SKM-1 treated with dmso at 0.1 percent for 144 hours (cell line): Measurements from ENCODE around the gene CLEC2A.
"Not testable (repeated sequence)": the region's sequence is repeated elsewhere in the genome, so short reads cannot be mapped to it uniquely, and the experiment has no call there.

Source experiments
- DNase-seq: peaks from one replicate; lab custom pipeline; 2025; ENCODE audit not compliant: unreplicated experiment; lab: John Stamatoyannopoulos, UW

CLEC2A gene

DNA sequence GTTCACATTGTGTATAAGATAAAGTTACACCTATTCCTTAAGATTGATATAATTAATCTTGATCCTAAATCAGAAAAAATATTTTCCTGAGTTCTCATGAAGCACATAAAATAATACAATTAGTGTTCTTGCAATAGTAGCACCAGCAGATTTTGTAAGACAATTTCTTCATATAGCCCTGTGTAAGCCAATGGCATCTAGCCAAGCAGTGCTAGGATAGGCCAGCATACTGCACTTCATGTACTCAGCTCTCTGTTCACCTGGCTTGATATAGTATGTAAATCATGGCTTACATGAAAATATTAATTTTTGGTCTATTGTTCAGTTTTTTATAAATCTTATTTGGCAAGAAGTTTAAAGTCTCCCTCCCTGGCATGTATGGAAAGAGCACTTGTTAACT is 49.0 kb downstream of the CLEC2A start:
- DNase-seq = no peak

DNA sequence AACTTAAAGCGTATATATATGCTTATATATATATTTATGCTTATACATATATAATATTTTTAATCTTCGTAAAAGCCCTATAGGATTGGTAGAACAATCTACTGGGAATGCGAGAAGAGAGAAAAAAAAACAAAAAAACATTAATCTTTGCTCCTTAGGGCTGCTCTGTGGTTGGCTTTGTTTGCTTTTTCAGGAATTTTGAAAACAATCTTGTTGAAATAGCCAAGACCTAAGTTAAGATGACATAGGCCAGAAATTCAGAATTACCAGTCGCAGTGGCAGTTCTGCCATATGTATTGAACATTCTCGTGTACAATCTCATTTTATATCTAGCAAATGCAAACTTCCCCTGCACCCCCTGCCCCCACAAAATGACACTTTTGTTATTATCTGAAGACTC is 50.2 kb downstream of the CLEC2A start:
- no peak for DNase-seq

DNA sequence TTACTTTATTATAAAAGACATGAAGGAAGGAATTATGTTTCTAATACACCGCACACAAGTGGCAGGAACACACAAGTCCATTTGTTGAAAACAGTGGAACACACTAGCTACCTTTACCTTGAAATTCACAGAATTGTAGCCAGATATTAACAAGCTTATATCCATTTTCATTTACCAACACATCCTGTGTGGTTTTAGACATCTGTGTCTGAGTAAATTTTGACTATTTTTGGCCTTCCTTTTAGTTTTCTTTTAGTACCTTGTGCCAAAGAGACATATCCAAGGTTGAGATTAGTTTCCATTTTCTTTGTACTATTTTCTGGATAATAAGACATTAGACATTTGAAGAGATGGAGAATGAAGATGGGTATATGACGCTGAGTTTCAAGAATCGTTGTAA is 50.9 kb downstream of the CLEC2A start, which contains the start of gene KLRF2:
Gene KLRF2 (plus strand): TSS at position 244 of the 400 bp plus-strand sequence. CDS start 107 bp downstream, at position 351.
- no peak for DNase-seq

DNA sequence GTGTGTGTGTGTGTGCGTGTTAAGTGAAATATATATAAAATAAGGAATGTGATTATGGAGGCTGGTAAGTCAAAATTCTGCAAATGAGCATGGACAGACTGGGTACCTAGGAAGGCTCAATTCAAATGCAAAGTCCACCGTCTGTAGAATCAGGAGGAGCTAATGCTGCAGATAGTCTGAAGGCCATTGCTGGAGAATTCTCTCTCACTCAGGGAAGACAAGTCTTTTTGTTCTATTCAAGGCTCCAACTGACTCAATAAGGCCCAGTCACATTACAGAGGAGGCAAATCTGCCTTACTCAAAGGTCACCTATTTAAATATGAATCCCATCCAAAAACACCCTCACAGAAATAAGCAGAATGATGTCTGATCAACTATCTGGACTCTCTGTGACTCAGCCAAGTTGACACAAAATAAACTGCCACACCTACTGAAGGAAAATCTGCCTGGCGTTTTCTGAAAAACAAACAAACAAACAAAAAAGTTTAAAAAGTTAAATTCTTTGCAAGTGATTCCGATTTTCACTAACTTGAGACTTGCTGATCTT is 51.6 kb downstream of the CLEC2A start:
- no peak for DNase-seq

DNA sequence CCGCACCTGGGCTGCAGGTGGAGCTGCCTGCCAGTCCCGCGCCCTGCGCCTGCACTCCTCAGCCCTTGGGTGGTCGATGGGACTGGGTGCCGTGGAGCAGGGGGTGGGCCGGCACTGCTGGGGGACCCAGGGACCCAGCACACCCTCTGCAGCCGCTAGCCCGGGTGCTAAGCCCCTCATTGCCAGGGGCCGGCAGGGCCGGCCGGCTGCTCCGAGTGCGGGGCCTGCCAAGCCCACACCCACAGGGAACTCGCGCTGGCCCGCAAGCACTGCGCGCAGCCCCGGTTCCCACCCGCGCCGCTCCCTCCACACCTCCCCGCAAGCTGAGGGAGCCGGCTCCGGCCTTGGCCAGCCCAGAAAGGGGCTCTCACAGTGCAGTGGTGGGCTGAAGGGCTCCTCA is 56.0 kb downstream of the CLEC2A start:
- not testable (repeated sequence) for DNase-seq

DNA sequence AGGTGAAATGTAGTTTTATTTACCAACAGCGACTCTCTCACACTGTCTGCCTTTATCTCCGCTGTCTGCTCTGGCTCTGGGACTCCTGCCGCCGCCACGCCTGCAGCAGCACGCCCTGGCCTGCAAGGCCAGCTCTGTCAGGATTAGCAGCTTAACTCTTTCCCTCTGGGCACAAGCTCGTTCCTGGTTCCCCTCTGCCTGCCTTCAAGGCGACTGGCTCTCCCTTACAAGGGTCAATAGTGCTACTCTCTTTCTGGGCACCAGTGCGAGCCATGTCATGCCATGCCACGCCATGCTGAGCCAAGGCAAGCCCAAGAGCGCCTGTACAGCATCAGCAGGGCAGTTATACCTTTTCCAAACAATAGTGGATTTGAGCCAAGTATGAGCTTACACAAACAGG is 59.4 kb downstream of the CLEC2A start:
- no peak for DNase-seq

DNA sequence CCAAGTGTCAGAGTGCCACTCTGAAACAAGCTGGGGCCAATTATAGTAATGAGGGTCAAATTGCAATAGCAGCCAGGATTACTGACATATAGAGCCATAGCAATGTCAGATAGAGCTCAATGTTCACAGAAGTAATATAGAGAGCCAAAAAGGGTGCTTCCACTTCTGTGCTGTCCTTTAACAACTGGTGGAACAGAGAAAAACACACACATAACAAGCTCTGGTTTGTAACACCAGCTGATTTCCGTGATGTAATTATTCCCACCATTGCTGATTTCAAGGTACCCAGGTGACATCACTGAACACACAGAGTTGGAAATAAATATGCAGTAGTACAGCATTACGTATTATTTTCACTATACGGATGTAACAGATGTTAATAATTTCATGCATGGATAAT is 60.0 kb downstream of the CLEC2A start:
- no peak for DNase-seq

DNA sequence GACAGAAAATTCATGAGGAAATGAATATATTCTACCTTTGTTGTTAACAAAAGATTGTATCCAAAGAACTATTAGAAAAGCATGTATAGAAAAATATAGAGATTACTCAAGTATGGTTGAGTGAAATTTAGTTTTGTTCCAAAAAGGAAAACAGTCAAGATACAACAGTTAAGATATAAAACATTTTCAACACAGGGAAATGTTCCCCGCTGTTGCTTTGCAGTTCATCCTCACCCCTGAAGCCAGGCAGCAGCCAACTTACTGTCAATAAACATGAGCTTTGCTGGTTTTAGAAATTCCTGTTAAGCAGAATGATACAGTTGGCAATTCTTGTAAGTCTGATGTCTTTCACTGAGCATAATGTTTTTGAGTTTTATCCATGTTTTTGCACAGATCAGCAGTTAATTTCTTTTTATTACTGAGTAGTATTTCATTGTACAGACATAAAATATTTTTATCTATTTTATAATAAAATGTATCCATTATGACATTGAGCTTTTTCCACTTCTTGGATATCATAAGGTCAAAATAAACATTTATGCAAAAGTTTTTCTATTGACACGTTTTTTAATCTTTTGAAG is 61.8 kb downstream of the CLEC2A start:
- no peak for DNase-seq

DNA sequence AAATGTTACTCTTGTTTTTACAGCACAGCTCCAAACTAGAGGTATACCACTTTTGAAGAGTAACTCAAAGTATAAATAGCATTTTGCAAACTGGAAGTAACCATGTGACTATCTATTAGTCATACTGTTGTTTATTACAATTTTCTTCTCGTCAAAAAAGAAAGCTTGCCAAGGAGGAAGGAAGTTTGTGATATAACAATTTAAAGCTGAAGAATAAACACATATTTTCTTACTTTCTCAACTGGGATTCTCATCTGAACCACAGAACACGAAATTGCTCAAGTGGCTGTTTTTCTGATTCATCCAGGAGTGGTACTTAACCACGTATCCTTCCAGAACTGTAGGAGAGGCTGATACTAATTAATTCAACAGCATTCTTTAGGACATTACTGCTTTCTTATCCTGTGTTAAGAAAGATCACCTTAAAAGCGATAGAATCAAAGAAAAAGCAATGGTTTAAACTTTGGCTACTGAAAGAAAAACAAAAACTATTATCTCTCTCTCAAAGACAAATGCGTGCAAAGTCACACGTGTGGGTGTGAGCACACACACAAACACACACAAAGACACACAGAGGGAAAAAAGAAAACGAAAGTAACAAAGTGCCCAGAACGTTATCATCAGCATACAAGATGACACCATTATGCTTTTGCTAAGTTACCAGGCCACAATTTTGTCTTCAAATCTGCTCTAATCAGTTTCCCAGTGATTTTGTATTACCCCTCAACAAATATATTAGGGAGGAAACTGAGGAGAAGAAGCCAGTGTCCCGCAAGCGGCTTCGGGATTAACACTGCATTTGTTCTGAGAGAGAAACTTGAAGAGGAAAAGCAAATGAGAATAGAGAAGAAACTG is 62.6 kb downstream of the CLEC2A start, which contains the start of gene CLEC2B:
Gene CLEC2B (minus strand): TSS at position 48 of the 855 bp plus-strand sequence.
- DNase-seq = no peak

DNA sequence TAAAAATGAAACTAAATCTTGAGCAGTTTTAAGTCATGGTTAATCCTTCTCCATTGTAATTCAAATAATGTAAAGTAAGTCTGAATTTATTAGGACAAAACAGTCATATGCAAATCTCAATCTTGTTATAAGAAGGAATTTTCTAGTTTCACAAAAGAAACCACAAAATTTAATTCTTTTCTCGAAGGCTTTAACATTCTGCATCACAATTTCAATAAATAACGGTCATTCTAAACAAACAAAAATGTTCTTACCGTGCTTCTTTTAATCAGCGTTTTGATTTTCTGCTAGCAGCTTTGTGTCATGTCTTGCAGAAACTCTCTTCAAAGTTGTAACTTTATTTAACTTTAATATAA is 63.2 kb downstream of the CLEC2A start:
- no peak for DNase-seq

DNA sequence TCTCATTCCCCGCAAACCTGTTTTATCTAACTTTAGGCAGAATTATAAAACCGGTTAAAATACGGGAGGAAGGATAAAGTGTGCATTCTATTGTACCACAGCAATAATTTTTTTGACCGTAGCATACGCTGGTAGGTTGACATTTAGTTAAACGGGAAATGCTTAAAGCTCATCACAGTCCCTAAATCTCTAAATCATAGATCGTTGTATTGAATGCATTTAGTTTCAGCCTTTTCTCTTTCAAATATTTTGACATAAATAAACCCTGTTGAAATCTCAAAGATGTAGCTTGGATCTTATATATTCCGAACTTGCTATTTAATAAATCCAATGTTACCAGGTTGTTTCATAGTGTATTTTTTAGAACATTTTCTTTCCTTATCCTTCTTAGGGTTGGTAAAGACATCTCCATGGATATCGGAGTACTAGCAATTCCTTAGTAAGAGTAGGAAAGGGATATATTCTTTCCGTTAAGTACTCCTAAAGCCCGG is 63.8 kb downstream of the CLEC2A start:
- DNase-seq = no peak

DNA sequence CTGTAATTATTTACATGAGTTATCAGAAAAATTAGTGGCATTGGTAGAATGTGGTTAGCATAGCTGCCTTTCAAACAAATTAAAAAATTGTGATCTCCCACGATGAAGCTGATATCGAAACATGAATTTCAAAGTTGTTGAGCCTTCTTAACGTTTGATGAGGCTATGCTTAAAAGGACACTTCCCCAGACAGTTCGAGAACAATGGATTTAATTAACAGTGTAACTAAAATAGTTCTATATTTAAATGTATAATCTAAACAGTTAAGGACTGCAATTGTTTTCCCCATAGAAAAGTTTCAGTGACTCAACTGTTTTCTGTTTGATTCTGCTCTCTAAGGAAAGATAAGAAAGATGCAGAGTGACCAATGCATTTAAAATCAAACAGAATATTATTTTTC is 64.6 kb downstream of the CLEC2A start:
- DNase-seq = no peak

DNA sequence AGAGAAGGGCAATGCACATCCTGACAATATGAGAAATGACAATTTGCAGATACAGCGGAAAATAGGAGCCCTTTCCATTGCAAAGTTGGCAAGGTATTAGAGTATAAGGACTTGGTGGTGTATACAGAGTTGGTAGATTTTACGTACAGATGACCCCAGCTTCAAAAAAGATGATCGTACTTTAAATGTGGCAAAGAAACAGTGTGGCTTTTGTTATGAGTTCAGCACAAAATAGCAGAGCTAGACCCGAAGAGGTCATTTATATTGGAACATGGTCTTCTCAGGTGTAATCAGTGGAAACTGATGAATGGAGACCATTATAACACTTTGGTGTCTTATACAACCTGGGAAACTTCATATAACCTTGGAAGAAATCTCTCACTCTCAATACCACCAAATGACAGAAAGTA is 65.3 kb downstream of the CLEC2A start:
- DNase-seq = no peak

DNA sequence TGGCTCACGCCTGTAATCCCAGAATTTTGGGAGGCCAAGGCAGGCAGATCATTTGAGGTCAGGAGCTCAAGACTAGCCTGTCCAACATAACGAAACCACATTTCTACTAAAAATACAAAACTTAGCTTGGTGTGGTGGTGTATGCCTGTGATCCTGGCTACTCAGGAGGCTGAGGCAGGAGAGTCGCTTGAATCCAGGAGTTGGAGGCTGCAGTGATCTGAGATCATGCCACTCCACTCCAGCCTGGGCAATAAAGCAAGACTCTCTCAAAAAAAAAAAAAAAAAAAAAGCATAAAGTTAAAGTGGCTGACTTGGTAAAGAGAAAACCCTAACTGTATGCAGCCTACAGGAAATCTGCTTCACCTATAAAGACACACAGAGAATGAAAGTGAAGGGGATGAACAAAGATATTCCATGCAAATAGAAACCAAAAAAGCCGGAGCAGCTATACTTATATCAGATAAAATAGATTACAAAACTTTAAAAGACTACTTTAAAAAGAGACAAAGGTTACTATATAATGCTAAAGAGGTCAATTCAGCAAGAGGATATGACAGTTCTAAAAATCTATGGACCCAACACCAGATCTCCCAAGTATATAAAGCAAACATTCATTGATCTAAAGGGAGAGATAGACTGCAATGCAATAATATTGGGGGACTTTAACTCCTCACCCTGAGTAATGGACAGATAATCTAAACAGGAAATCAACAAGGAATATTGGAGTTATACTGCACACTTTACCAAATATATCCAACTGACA is 67.1 kb downstream of the CLEC2A start:
- no peak for DNase-seq
